ENCODE measurements around the gene EPHB2.
"Not testable (repeated sequence)": the region's sequence is repeated elsewhere in the genome, so short reads cannot be mapped to it uniquely, and the experiment has no call there.

EPHB2 gene

GRCh38 chr1:22824466-22824865 lies 113.8 kb downstream of the EPHB2 start:
- DNase-seq = no peak

- DNase-seq = no peak
Measured at GRCh38 chr1:22824975-22825374, 114.3 kb downstream of the EPHB2 start.

- no peak for DNase-seq
Measured at GRCh38 chr1:22825486-22826189, 115.0 kb downstream of the EPHB2 start.

DNA sequence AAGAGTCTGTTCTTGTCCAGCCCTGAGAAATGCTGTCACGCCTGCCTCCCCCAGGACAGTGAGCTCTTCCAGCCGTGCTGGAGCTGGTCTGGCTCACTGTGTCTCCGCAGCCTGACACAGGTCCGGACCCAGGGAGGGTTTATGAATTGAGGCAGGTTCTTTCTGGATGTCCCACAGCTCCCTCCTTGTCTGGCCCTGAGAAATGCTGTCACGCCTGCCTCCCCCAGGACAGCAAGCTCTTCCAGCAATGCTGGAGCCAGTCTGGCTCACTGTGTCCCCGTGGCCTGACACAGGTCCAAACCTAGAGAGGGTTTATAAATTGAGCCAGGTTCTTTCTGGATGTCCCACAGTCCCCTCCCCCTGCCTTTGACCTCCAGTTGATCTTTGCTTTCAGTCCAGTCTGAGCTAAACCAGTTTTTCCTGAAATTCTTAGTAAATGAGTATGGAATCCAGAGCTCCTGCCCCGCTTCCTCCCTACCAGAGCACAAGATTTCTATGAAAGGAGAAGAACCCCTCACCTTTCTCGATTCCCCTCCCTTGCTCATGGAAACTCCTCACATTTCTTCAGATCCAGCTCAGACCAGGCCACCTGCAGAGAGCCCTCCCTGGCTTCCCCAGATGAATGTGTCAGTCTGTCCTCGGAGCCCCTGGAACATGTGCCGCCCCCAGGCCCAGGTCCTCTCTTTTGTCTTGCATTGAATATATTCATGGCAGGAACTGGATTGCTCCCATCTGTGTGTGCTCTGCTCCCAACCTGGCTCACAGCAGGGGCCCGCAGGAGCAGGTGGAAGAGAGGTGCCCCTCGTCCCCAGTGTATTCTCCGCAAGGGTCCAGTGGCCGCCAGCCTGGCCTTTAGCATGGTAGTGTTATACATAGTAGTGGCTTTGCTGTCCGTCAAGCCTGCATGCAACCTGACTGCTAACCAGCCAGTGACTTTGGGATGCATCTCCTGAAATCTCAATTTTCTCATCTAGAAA lies 116.3 kb downstream of the EPHB2 start:
- DNase-seq = no peak

GRCh38 chr1:22827666-22828483 lies 117.2 kb downstream of the EPHB2 start:
- DNase-seq = no peak

DNA sequence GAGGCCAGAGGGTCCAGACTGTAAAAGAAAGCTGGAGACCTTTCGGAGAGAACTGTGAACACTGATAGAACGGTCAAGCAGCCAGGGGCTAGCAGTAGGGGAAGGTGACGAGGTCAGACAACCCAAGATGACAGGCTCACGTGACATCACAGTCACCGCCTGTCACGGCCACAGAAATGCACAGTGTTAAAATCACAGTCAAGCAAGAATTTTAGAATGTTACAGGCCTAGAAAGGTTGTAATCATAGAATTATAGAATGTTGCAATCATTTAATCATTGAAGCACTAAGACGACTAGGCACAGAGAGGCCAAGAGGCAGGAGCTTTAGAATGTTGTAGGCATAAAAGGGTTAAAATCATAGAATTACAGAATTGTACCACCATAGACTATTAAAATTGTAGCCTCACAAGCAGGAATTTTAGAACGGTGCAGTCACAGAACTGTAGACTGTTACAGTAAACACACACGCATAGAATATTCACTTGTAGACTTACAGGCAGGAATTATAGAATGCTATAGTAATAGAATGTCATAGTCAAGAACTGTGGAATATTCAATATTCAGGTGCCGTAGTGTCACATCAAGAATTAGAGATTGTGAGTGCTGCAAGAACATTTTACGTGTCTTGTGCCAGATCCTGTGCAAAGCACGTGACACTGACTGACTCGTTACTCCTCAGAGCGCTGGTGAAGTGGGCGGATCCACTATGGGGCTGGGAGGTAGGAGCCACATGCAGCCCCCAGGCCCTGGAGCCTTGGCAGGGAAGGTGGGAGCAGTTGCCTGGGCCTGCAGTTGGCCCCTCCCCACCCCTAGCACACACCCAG lies 118.1 kb downstream of the EPHB2 start:
- no peak for DNase-seq

- no peak for DNase-seq
Measured at GRCh38 chr1:22829309-22829989, 118.8 kb downstream of the EPHB2 start.

- DNase-seq = no peak
Measured at GRCh38 chr1:22830041-22830566, 119.5 kb downstream of the EPHB2 start.

GRCh38 chr1:22830757-22831340 lies 120.2 kb downstream of the EPHB2 start:
- no peak for DNase-seq

DNA sequence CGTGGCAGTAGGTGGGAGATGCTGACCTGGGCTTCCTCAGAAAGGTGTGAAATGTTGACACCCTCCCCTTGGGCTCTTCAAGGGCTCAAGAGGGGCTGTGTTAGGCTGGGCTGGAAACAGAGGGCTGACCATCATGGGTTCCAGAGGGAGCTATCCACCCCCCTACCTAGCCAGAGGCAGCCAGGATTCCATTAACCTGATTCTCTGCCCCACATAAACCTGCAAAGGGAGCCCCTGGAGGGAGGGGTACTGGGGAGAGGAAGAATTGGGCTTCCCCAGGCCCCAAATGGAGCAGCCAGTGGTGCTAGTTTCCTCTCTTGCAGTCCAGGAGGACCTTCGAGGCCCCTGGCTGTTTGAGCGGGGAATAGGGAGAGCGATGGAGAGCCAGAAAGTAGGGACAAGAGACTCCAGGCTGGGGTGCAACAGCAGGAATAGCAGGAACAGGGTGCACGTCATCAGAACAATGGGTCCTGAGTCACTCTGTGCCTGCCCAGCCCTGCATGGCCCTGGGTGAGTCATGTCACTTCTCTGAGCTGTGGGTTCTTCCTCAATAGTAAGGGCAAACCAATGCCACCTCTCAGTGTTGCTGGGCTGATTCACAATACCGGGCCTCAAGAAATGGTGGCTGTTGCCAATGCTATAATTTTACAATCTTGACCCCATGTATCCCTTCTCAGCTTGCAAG lies 121.2 kb downstream of the EPHB2 start:
- no peak for DNase-seq

DNA sequence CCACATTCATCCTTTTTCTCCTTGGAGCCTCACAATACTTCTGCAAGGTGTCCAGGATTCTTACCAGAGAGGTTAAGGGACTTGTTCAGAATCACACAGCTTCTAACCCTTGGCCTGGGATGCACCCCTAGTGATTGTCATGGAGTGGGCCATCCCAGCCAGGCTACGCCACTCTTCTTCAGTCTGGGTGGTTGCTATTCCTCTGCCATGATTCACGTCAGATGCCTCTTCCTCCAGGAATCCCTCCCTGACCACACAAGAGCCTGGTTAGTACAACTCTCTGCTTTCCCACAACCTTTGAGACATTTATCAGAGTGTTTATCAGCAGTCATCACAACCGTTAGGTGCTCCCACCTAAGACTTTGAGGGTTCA lies 121.8 kb downstream of the EPHB2 start:
- no peak for DNase-seq

- no peak for DNase-seq
Measured at GRCh38 chr1:22833699-22834098, 123.1 kb downstream of the EPHB2 start.

GRCh38 chr1:22834420-22834819 lies 123.8 kb downstream of the EPHB2 start:
- DNase-seq = not testable (repeated sequence)

DNA sequence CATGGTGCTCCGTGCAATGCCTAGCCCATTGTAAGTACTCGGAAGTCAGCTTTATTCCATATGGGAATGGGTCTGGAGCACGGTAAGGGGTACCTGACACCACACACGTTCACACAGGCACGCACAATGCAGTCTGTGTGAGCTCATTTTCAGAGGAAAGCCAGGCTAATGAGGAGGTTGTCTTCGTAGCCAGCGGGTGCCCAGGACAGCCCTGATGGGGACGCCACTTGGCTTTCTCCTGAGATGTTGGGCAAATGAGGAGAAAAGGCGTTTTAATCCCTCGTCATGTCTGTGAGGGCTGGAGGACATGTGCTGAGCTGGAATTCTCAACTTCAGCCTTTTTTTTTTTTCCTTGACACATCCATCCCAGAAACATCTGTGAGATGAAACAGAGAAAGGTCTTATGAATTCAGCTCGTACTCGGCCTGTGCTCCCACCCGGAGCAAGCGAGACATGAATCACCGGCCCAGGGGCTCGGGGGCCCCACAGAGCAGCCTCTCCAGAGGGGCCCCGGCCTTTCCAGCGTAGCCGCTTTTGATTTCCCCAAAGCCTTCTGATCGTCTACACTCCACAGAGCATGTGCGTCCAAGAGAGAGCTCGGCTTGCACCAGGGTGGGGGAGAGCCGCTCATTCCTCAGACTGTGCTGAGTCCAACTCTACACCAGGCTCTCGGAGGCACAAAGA lies 125.1 kb downstream of the EPHB2 start:
- DNase-seq = no peak

DNA sequence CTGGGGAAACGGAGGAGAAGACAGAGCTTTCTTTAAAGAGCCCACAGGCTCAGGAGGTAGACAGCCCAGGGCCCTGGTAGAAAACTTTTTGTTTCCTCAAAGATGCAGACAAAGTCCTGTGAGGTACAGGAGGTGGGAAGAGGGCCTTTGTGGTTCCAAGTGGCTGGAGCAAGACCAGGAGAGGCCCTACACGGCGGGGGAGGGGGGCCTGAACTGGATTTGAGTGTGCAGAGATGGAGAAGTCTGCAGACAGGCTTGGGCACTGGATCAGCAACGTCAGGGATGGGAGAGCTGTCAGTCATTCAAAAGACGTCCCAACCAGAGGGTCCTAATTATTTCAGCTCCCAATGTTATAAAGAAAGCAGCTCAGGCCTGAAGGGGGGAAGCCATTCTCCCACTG lies 126.2 kb downstream of the EPHB2 start:
- DNase-seq = no peak

- no peak for DNase-seq
Measured at GRCh38 chr1:22837332-22837731, 126.7 kb downstream of the EPHB2 start.

- no peak for DNase-seq
Measured at GRCh38 chr1:22838965-22839364, 128.3 kb downstream of the EPHB2 start.

DNA sequence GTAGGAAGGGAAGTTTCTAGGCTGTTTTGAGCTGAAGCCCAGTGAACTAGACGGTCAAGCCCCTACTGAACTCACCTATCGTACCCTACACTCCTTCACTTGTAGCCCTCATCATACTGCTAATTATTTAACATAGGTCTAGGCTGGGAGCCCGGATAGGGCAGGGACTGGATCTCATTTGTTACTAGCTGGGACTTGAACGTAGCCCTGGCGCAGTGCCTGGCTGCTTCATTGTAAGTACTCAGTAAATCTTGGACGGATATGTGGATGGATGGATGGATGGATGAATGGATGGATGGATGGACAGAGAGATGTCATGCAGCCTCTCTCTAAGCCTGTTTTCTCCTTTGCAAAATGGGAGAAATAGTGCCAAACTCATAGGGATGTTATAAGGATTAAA lies 129.2 kb downstream of the EPHB2 start:
- no peak for DNase-seq

DNA sequence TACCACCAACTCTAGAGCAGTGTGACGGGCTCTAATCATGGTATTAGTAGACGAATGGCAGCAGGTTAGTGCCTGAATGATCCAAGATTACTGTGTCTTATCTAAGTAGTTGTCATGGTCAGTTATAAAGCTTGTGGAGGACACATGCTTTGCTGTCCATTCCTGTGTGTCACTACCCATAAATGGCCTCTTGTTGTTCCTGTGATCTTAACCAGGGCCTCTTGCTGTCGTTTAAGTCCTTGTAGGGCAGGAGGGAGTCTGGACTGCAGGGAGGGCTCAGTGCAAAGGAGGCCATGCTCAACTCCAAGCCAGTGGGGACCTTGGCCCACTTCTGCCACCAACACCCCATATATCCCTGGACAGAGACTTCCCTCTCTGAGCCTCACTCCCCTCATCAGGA lies 130.5 kb downstream of the EPHB2 start:
- DNase-seq = no peak

DNA sequence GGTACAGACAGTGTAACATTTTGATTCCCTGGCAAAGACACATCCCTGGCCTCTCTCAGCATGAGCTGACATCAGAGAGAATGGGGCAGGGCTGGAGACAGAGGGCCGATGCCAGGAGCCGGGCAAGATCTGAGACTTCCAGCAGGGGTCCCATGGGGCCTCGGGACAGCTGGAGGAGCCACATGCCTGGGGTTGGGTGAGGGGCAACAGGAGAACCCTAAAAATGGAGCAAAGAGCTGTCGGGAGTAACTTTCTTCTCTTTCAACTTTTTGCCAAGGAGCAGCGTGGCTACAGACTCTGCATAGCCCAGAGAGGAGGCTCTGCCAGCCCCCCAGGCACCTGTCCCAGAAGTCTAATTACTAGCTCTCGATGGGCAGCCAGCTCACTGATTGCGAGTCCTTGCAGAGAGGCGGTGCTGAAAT lies 131.2 kb downstream of the EPHB2 start:
- DNase-seq = no peak

Measured in NCI-H774 (cell line).